GM21825 (cell line): Measurements from ENCODE around the gene AMOTL1.

Experiments used
- ATAC-seq: cut with Tn5 transposase; IDR thresholded peaks from one replicate; pipeline ENCODE4 v1.9.1; 2021; ENCODE audit warnings: mild to moderate bottlenecking, moderate library complexity; ENCODE audit not compliant: unreplicated experiment

Gene AMOTL1

GRCh38 chr11:94740083-94741021 lies 27.8 kb upstream of the AMOTL1 start:
- no peak for ATAC-seq

GRCh38 chr11:94741022-94741679 lies 27.0 kb upstream of the AMOTL1 start:
- no peak for ATAC-seq

DNA sequence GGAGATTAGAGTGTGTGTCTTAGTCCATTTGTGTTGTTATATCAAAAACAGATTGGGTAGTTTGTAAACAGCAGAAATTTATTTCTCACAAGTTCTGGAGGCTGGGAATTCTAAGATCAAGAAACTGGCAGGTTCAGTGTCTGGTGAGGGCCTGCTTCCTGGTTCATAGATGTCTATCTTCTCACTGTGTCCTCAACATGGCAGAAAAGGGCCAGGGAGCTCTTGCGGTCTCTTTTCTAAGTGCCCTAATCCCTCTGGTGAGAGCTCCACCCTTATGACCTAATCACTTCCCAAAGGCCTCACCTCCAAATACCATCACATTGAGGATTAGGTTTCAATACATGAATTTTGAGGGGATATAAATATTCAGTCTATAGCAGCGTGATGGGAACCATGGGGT lies 25.5 kb upstream of the AMOTL1 start:
- no peak for ATAC-seq

GRCh38 chr11:94746721-94747120 lies 21.4 kb upstream of the AMOTL1 start:
- no peak for ATAC-seq

- no peak for ATAC-seq
Observed at GRCh38 chr11:94747146-94747545, 21.0 kb upstream of the AMOTL1 start.

DNA sequence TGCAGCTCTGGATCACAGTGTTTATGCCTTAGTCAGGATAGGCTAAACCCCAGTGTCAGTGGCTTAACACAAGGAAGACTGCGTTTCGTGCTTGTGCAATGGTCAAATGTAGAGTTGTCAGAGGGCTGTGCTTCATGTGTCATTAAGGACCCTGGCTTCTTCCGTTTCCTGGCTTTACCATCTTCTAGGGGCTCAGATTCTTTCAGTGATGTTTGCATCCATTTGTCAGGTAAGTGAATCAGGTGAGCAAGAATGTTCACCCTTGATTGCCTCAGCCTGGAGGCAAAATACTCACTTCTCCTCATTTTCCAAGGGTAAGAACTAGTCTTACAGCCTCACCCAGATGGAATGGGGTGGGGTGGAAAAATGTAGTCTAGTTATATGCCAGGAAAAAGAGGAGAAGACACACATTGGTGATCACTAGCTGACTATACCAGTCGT lies 20.5 kb upstream of the AMOTL1 start:
- ATAC-seq: no peak

DNA sequence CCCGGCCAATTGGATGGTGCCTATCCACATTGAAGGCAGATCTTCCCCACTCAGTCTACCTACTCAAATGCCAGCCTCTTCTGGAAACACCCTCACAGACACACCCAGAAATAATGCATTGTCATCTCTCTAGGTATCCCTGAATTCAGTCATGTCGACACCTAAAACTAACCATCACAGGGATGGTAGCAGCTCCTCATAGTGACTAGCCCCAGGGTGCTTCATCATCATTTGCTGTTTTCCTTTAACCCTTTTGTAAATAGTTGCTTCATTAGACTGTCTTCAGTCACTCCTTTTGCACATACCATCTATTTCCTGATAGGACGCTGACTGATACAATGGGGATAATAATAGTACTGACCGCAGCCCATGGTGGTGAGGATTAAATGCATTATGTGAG lies 18.8 kb upstream of the AMOTL1 start:
- no peak for ATAC-seq

DNA sequence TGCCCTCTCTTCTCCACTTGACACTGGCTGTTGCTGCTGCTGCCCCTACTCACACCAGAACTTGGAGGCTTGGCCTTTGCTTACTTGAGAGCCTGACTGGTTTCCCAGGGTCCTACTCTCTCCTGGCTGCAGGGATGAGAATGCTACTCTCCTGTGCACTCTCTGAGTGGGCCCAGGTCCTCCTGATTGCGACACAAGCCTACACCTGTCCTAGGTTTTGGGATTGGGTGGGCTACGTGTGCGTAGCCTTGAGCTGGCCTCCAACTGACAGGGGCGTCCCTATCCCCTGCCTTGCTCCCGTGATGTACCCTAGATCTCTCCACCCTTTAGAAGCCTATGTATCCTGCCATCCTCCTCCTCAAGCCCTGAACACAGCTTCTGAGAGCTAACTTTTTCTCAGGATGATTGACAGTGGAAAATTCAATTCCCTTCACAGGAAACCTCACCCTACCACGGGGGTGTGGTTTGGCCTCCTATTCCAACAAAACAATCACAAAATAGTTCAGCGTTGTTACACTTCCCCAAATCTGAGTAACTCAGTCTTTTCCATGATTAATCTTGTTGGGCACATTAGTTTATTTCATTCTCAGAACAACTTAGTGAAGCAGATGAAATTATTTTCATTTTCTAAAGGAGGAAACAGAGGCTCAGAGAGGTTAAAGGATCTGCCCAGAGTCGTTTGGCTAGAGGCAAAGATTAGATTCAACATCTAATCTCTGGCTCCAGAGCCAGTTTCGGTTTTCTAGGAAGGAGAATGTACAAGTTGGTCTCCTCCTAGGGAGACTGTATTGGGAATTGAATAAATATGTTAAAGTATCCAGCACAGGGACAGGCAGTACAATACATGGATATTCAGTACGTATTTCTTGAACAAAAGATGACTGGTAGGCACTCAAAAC lies 17.6 kb upstream of the AMOTL1 start:
- ATAC-seq: no peak

DNA sequence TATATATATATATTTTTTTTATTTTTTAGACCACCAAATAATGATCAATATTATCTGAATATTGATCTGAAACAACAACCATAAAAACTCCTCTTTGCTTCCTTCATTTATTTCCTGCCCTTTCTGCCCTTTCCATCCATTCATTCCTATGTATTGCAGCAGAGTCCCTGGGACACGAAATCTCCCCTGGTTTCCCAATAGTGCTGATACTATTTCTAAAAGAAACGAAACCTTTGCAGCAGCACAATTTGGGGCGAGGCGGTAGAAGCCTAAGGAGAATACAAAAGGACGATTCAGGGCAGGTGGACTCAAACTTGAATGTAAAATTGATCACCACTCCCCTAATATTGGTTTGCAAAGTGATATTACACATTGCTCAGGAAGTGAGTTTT lies 16.9 kb upstream of the AMOTL1 start:
- ATAC-seq: no peak

DNA sequence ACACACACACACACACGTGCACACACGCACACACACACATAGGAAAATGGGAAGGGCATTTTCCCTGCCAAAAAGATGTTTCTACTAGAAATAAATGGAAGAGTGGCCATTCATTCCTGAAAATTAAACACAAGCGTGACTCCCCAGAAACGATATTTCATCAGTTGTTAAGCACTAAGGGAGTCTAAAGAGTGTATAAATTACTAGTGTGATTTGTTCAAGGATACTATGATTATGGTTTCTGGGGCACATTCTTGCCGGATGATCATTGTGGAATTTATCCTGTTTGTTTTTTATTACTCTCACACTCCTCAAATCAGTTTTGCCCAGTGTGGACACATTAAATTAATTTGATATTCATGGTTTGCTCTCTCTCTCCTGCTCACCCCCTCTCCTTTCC lies 16.4 kb upstream of the AMOTL1 start:
- ATAC-seq: no peak

- ATAC-seq: no peak
Observed at GRCh38 chr11:94753630-94754029, 14.5 kb upstream of the AMOTL1 start.

GRCh38 chr11:94754335-94754734 lies 13.8 kb upstream of the AMOTL1 start:
- ATAC-seq: no peak

DNA sequence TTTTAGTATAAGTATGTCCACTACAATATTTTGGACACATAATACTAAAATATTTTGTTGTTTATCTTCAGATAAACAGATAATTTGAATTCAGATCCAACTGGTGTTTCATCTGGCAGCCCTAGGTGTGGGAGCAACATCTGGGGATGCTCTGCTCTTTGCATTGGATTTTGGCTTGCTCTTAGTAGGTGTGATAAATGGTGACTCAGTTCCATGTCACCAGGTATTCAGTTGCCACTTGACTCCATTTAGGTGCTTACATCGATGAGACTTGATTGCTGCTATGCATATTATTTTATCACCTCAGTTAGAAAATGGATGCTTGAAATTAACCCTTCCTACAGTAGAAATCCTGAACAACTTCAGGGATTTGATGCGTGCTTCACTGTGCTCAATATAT lies 13.3 kb upstream of the AMOTL1 start:
- ATAC-seq: no peak

- ATAC-seq: no peak
Observed at GRCh38 chr11:94755494-94755893, 12.7 kb upstream of the AMOTL1 start.

DNA sequence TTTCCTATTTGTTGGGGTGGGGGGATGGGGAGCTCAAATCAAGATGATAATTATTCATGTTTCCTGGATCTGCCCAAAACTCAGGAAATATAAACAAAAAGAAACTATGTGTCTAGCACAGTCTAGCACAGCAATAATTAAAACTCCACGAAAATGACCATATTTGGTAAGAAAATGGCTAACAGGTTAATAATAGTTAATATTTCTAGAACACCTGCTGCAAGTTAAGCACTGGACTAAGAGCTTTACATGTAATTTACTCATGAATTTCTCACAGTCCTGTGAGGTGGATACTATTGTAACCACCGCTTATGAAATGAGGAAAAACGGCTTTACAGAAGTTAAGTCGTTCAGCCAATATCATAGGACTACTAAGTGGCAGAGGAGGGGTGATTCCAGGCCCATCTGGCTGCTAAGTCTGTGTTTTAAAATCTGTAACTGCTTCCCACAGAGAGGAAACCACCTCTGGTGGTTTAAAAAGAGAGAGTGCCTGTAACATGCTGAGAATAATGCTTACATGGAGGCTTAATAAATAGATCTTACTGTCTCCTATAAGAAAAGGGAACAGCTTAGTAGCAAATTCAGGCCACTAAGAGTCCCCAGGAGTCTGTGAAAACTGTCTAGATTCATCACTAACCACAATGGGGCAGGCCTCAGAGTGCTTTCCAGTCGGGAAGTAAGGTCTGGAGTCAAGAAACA lies 11.0 kb upstream of the AMOTL1 start:
- no peak for ATAC-seq

DNA sequence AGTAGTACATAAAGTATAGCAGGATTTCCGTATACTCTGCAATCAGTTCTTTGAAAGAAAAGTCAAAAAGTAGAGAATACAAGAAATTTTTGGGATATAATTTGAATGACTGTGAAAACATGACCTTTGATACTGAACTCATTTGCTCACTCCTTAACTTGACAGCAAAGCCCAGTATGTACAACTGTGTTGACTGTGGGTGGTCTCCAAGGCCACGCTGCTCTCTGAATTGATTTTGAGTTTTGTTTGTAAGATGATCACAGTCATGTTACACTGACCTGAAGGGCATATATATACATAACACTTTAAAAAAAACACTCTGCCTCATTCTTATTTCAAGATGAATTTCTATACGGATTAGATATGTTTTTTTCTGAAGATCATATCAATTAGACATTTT lies 9.5 kb upstream of the AMOTL1 start:
- ATAC-seq: no peak

DNA sequence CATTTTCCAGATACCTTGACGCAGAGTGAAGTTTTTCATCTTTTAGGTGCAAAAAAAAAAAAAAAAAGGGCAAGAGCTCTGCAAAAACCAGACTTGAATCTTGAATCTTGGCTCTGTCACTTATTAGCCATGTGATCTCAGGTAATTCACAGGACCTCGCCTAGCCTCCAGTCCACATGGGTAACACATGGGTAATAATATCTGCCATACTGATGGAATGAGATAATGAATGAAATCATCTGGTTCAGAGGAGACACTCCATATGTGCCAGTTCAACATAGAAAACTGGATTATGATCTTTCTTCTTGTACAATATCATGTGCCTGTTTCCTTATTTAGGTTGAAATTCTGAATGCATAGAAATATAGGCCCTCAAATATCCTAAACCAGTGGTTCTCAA lies 8.6 kb upstream of the AMOTL1 start:
- no peak for ATAC-seq

DNA sequence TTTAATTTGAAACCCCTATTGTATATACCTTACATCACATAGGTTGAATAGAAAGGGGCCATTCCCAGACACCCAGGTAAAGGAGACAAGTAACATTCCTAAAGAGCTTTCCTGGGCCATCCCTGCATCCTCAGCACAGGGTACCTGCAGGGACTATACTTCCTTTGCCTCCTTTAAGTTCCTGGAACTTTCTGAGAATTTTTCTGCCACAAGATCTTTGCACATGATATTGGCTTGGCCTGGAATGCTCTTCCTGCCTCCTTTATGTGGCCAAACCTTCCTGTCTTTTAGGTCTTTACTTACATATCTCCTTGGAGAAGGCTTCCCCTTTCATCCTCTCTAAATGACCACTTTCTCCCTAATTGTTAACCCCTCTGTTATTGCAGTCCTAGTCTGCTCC lies 7.9 kb upstream of the AMOTL1 start:
- ATAC-seq: no peak

GRCh38 chr11:94762208-94762607 lies 5.9 kb upstream of the AMOTL1 start:
- ATAC-seq: no peak

DNA sequence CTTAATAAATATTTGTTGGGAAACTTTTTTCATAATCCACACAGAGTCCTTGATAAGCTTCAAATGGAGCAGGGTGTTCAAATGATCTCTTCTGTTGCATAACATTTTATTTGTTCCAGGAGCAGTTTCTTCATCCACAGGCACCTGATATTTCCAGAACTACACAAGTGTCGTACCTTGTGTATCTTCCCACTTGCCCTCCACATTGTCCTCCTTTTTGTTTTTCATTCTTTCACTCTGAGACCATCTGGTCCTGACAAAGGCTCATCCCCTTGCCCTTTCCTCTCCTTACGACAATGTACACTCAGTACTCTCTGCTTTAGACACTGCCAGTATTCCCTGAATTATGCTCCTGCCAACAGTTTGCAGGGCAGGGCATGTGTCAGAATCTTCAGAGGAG lies 5.2 kb upstream of the AMOTL1 start:
- no peak for ATAC-seq

DNA sequence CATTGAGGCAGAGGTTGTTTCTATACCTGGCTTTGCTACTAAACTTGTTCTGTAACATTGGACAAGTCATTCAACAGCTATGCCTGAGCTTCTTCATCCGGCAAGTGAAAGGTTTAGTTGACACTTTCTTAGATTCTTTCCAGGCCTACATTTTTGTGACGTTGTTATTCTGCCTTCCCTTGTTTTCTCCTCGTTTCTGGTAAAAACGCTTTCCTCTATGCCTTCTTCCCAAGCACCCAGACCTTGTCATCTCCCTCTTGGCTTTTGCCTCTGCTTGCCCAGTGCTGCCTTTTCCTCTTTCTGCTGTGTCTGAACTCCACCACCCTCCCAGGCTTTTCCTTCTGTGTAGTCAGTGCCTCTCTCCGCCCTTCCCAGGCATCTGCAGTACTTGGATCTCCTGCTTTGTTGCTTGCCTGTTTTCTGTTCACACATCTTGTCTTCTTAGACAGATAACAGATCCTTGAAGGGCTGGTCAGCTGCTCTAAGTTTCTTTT lies 1.4 kb upstream of the AMOTL1 start:
- ATAC-seq: no peak
